Stomach (tissue), 4 donors: ENCODE results near the gene TMOD1.

Source experiments
- EP300 ChIP-seq: sonication (generic); formaldehyde crosslinking; IDR thresholded peaks from one replicate; pipeline ENCODE4 v1.6.1; 2017; ENCODE audit warnings: antibody characterized with exemption
- POLR2A ChIP-seq, 4 donors: fragments of 450-650 bp; IDR thresholded peaks; one replicate each; pipeline ENCODE4 v1.6.1; 2016; ENCODE audit warnings: antibody characterized with exemption in 4 of 4, control low read depth in 2 of 4, mild to moderate bottlenecking in 1 of 4, moderate library complexity in 1 of 4
- TF ChIP-seq, protein P1 (sequence below), 7 experiments: fragments of 450-650 bp in 4 of 7; fragments of 200-600 bp in 3 of 7; sonication (generic) in 3 of 7; IDR thresholded peaks; one replicate each; pipeline ENCODE4 v1.5.1; 2016 to 2019; ENCODE audit warnings: antibody characterized with exemption in 7 of 7, control low read depth in 2 of 7, mild to moderate bottlenecking in 1 of 7

GRCh38 chr9:97528529-97529230, 27.2 kb downstream of the TMOD1 start:
- TF ChIP-seq, protein P1, sequence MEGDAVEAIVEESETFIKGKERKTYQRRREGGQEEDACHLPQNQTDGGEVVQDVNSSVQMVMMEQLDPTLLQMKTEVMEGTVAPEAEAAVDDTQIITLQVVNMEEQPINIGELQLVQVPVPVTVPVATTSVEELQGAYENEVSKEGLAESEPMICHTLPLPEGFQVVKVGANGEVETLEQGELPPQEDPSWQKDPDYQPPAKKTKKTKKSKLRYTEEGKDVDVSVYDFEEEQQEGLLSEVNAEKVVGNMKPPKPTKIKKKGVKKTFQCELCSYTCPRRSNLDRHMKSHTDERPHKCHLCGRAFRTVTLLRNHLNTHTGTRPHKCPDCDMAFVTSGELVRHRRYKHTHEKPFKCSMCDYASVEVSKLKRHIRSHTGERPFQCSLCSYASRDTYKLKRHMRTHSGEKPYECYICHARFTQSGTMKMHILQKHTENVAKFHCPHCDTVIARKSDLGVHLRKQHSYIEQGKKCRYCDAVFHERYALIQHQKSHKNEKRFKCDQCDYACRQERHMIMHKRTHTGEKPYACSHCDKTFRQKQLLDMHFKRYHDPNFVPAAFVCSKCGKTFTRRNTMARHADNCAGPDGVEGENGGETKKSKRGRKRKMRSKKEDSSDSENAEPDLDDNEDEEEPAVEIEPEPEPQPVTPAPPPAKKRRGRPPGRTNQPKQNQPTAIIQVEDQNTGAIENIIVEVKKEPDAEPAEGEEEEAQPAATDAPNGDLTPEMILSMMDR (IDR thresholded peaks at IDR 0.05), result no peak
- TF ChIP-seq EP300 (no peak), POLR2A (IDR thresholded peaks at IDR 0.05) (no peak)
